BLaER1 treated with 17β-estradiol and CSF1 and Interleukin-3, amounts not matched to agents 10 nM and 100 nM (cell line): ENCODE results near the gene FOXO4.

Experiments
- H3K27ac ChIP-seq, 11 experiments: shearing (Covaris generic); formaldehyde crosslinking; 2 replicates each; pipeline ENCODE4 v1.8.1; 2022
- H3K27me3 ChIP-seq, 11 experiments: shearing (Covaris generic); formaldehyde crosslinking; 2 replicates each; pipeline ENCODE4 v1.8.1; 2022
- H3K36me3 ChIP-seq, 11 experiments: shearing (Covaris generic); formaldehyde crosslinking; 2 replicates each; pipeline ENCODE4 v1.8.1; 2022
- H3K4me1 ChIP-seq, 10 experiments: shearing (Covaris generic); formaldehyde crosslinking; 2 replicates each; pipeline ENCODE4 v1.8.1; 2022
- H3K4me2 ChIP-seq, 11 experiments: shearing (Covaris generic); formaldehyde crosslinking; 2 replicates each; pipeline ENCODE4 v1.8.1; 2022
- H3K4me3 ChIP-seq, 10 experiments: shearing (Covaris generic); formaldehyde crosslinking; 2 replicates each; pipeline ENCODE4 v1.8.1; 2022
- H3K9ac ChIP-seq, 11 experiments: shearing (Covaris generic); formaldehyde crosslinking; 2 replicates each; pipeline ENCODE4 v1.8.1; 2022
- H3K9me3 ChIP-seq, 11 experiments: shearing (Covaris generic); formaldehyde crosslinking; replicated peaks in 1 of 11; 2 replicates each; pipeline ENCODE4 v1.8.1; 2022
- H4K20me1 ChIP-seq, 11 experiments: shearing (Covaris generic); formaldehyde crosslinking; 2 replicates each; pipeline ENCODE4 v1.8.1; 2022
- Cebpa-rat ChIP-seq, 11 experiments: shearing (Covaris generic); IDR thresholded peaks; 2 replicates each; pipeline ENCODE4 v1.8.1; 2022

Gene FOXO4

GRCh38 chrX:71095033-71095432 lies 618 bp upstream of the FOXO4 start:
- TF ChIP-seq Cebpa-rat (IDR thresholded peaks at IDR 0.05) = no peak
- peak overlapping the region in 10 of 11 experiments; percentile 36 to 71 (median 63); a peak in 15 of 22 replicates for H3K27ac ChIP-seq
- peaks cover 78 to 98% (median 88%) of the 10 kb centered on the region in 11 experiments for H3K27me3 ChIP-seq
- peak overlapping the region; percentile 58 to 82 (median 72) for H3K4me2 ChIP-seq
- H3K36me3 ChIP-seq = no peaks in the 10 kb centered on the region
- H3K4me1 ChIP-seq = peaks cover 16 to 44% (median 26%) of the 10 kb centered on the region in 10 experiments
- peaks cover 0 to 16% (median 0%) of the 10 kb centered on the region in 11 experiments; a peak in 6 of 22 replicates for H4K20me1 ChIP-seq
- H3K4me3 ChIP-seq = peak overlapping the region; percentile 49 to 75 (median 62)
- H3K9ac ChIP-seq = peak overlapping the region; percentile 48 to 80 (median 74); a peak in 20 of 22 replicates
- no peaks in the 10 kb centered on the region for H3K9me3 ChIP-seq

- no peaks in the 10 kb centered on the region for H3K36me3 ChIP-seq
- H3K9ac ChIP-seq = peak overlapping the region; percentile 56 to 79 (median 73)
- no peak for TF ChIP-seq Cebpa-rat (IDR thresholded peaks at IDR 0.05)
- peaks cover 0 to 16% (median 0%) of the 10 kb centered on the region in 11 experiments; a peak in 6 of 22 replicates for H4K20me1 ChIP-seq
- H3K4me2 ChIP-seq = peak overlapping the region; percentile 82 to 94 (median 88)
- H3K27me3 ChIP-seq = peaks cover 79 to 98% (median 93%) of the 10 kb centered on the region in 11 experiments
- peaks cover 19 to 46% (median 29%) of the 10 kb centered on the region in 10 experiments for H3K4me1 ChIP-seq
- H3K4me3 ChIP-seq = peak overlapping the region; percentile 58 to 75 (median 64)
- no peaks in the 10 kb centered on the region for H3K9me3 ChIP-seq
- H3K27ac ChIP-seq = peak overlapping the region in 9 of 11 experiments; percentile 9 to 67 (median 43); a peak in 14 of 22 replicates
Observed at GRCh38 chrX:71095981-71096759, 519 bp downstream of the FOXO4 start.

DNA sequence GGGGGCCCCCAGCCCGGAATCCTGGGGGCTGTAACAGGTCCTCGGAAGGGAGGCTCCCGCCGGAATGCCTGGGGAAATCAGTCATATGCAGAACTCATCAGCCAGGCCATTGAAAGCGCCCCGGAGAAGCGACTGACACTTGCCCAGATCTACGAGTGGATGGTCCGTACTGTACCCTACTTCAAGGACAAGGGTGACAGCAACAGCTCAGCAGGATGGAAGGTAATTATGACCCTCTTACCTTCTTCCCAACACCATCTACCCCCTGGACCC lies 1.0 kb downstream of the FOXO4 start:
- Histone ChIP-seq H3K4me2 (peak overlapping the region; percentile 82 to 94 (median 88)), H3K4me1 (peaks cover 24 to 46% (median 34%) of the 10 kb centered on the region in 10 experiments), H3K9me3 (no peaks in the 10 kb centered on the region), H3K27ac (peak overlapping the region in 9 of 11 experiments; percentile 9 to 67 (median 43); a peak in 12 of 22 replicates), H4K20me1 (peaks cover 0 to 16% (median 0%) of the 10 kb centered on the region in 11 experiments; a peak in 6 of 22 replicates), H3K4me3 (peak overlapping the region; percentile 58 to 75 (median 64)), H3K36me3 (no peaks in the 10 kb centered on the region), H3K27me3 (peaks cover 79 to 98% (median 93%) of the 10 kb centered on the region in 11 experiments), H3K9ac (peak overlapping the region; percentile 56 to 79 (median 73))
- TF ChIP-seq Cebpa-rat (IDR thresholded peaks at IDR 0.05) = no peak

- H3K4me1 ChIP-seq = peaks cover 38 to 58% (median 50%) of the 10 kb centered on the region in 10 experiments
- no peaks in the 10 kb centered on the region for H3K9me3 ChIP-seq
- no peaks in the 10 kb centered on the region for H3K36me3 ChIP-seq
- TF ChIP-seq Cebpa-rat (IDR thresholded peaks at IDR 0.05) = no peak
- peaks cover 84 to 98% (median 93%) of the 10 kb centered on the region in 11 experiments for H3K27me3 ChIP-seq
- peak overlapping the region in 2 of 11 experiments; percentile 1 to 7; a peak in 1 of 22 replicates for H3K9ac ChIP-seq
- peaks cover 0 to 16% (median 0%) of the 10 kb centered on the region in 11 experiments; a peak in 6 of 22 replicates for H4K20me1 ChIP-seq
- H3K4me2 ChIP-seq = peak overlapping the region in 10 of 11 experiments; percentile 1 to 88 (median 45); a peak in 17 of 22 replicates
- H3K4me3 ChIP-seq = no peak overlapping the region
- H3K27ac ChIP-seq = no peak overlapping the region
Observed at GRCh38 chrX:71098302-71098701, 2.7 kb downstream of the FOXO4 start.

- Histone ChIP-seq H3K9ac (peak overlapping the region in 2 of 11 experiments; percentile 1 to 7; a peak in 2 of 22 replicates), H3K4me3 (no peak overlapping the region), H3K4me1 (peaks cover 44 to 65% (median 57%) of the 10 kb centered on the region in 10 experiments), H4K20me1 (peaks cover 0 to 16% (median 0%) of the 10 kb centered on the region in 11 experiments; a peak in 6 of 22 replicates), H3K27ac (no peak overlapping the region), H3K36me3 (no peaks in the 10 kb centered on the region), H3K9me3 (no peaks in the 10 kb centered on the region), H3K27me3 (peaks cover 85 to 98% (median 94%) of the 10 kb centered on the region in 11 experiments), H3K4me2 (peak overlapping the region in 10 of 11 experiments; percentile 1 to 88 (median 40); a peak in 16 of 22 replicates)
- no peak for TF ChIP-seq Cebpa-rat (IDR thresholded peaks at IDR 0.05)
Observed at GRCh38 chrX:71098951-71099506, 3.4 kb downstream of the FOXO4 start.

DNA sequence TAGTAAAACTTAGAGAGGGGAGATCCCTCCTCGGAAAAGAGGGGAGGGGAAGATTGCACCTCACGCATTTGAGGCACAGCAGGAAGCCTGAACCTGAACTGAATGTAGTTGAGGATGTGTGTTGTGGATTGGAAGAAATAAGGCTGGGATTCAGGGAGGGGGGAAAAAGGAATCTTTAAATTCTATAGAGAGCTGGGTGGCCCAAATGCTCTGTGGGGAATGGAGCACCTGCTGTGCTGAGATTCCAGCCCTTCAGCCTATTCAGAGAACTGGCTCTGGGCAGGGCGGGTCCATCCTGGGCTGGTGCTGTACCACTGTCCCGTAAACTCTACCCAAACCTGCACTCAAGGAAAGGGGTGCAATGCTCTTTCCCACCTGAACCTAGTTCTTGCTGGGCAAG lies 4.1 kb downstream of the FOXO4 start:
- no peak for TF ChIP-seq Cebpa-rat (IDR thresholded peaks at IDR 0.05)
- peaks cover 46 to 70% (median 60%) of the 10 kb centered on the region in 10 experiments for H3K4me1 ChIP-seq
- no peak overlapping the region for H3K27ac ChIP-seq
- H3K9me3 ChIP-seq = no peaks in the 10 kb centered on the region
- H3K36me3 ChIP-seq = no peaks in the 10 kb centered on the region
- no peak overlapping the region for H3K9ac ChIP-seq
- peaks cover 0 to 16% (median 0%) of the 10 kb centered on the region in 11 experiments; a peak in 6 of 22 replicates for H4K20me1 ChIP-seq
- H3K4me2 ChIP-seq = peak overlapping the region in 3 of 11 experiments; percentile 1 to 84 (median 82); a peak in 2 of 22 replicates
- no peak overlapping the region for H3K4me3 ChIP-seq
- peaks cover 86 to 98% (median 95%) of the 10 kb centered on the region in 11 experiments for H3K27me3 ChIP-seq

DNA sequence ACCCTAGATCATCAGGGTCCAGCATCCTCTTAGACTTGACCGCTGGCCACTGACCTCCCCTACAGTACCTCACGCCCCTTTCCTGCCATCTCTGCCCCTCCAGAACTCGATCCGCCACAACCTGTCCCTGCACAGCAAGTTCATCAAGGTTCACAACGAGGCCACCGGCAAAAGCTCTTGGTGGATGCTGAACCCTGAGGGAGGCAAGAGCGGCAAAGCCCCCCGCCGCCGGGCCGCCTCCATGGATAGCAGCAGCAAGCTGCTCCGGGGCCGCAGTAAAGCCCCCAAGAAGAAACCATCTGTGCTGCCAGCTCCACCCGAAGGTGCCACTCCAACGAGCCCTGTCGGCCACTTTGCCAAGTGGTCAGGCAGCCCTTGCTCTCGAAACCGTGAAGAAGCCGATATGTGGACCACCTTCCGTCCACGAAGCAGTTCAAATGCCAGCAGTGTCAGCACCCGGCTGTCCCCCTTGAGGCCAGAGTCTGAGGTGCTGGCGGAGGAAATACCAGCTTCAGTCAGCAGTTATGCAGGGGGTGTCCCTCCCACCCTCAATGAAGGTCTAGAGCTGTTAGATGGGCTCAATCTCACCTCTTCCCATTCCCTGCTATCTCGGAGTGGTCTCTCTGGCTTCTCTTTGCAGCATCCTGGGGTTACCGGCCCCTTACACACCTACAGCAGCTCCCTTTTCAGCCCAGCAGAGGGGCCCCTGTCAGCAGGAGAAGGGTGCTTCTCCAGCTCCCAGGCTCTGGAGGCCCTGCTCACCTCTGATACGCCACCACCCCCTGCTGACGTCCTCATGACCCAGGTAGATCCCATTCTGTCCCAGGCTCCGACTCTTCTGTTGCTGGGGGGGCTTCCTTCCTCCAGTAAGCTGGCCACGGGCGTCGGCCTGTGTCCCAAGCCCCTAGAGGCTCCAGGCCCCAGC lies 5.2 kb downstream of the FOXO4 start:
- peaks cover 52 to 75% (median 66%) of the 10 kb centered on the region in 10 experiments for H3K4me1 ChIP-seq
- H3K36me3 ChIP-seq = no peaks in the 10 kb centered on the region
- no peaks in the 10 kb centered on the region for H3K9me3 ChIP-seq
- TF ChIP-seq Cebpa-rat (IDR thresholded peaks at IDR 0.05) = no peak
- peaks cover 0 to 16% (median 0%) of the 10 kb centered on the region in 11 experiments; a peak in 6 of 22 replicates for H4K20me1 ChIP-seq
- H3K4me2 ChIP-seq = peak overlapping the region in 2 of 11 experiments; percentile 6 to 83; a peak in 3 of 22 replicates
- H3K4me3 ChIP-seq = no peak overlapping the region
- peak overlapping the region in 3 of 11 experiments; percentile 13 to 88 (median 87); a peak in 2 of 22 replicates for H3K27ac ChIP-seq
- H3K27me3 ChIP-seq = peaks cover 80 to 99% (median 94%) of the 10 kb centered on the region in 11 experiments
- H3K9ac ChIP-seq = peak overlapping the region in 1 of 11 experiments; percentile 9; a peak in 2 of 22 replicates

- Histone ChIP-seq H3K4me3 (no peak overlapping the region), H3K36me3 (no peaks in the 10 kb centered on the region), H3K27ac (peak overlapping the region in 10 of 11 experiments; percentile 70 to 88 (median 85); a peak in 17 of 22 replicates), H3K4me1 (peaks cover 65 to 90% (median 80%) of the 10 kb centered on the region in 10 experiments), H3K9ac (peak overlapping the region in 8 of 11 experiments; percentile 8 to 79 (median 72); a peak in 7 of 22 replicates), H3K9me3 (no peaks in the 10 kb centered on the region), H3K4me2 (peak overlapping the region in 9 of 11 experiments; percentile 5 to 83 (median 65); a peak in 13 of 22 replicates), H3K27me3 (peaks cover 71 to 100% (median 95%) of the 10 kb centered on the region in 11 experiments), H4K20me1 (peaks cover 0 to 16% (median 0%) of the 10 kb centered on the region in 11 experiments; a peak in 5 of 22 replicates)
- no peak for TF ChIP-seq Cebpa-rat (IDR thresholded peaks at IDR 0.05)
Observed at GRCh38 chrX:71102292-71102691, 6.6 kb downstream of the FOXO4 start.
